ENCODE results near the gene RNF32.

Gene RNF32

GRCh38 chr7:156640257-156640948 lies at the start of gene RNF32:
Gene RNF32, plus strand, starts transcription at chr7:156640774. Its CDS starts 3,104 bp downstream, at chr7:156643878.
- H3K4me1 ChIP-seq = peaks cover 0 to 16% (median 10%) of the 10 kb centered on the region in 4 donors
- TF ChIP-seq, protein P1, sequence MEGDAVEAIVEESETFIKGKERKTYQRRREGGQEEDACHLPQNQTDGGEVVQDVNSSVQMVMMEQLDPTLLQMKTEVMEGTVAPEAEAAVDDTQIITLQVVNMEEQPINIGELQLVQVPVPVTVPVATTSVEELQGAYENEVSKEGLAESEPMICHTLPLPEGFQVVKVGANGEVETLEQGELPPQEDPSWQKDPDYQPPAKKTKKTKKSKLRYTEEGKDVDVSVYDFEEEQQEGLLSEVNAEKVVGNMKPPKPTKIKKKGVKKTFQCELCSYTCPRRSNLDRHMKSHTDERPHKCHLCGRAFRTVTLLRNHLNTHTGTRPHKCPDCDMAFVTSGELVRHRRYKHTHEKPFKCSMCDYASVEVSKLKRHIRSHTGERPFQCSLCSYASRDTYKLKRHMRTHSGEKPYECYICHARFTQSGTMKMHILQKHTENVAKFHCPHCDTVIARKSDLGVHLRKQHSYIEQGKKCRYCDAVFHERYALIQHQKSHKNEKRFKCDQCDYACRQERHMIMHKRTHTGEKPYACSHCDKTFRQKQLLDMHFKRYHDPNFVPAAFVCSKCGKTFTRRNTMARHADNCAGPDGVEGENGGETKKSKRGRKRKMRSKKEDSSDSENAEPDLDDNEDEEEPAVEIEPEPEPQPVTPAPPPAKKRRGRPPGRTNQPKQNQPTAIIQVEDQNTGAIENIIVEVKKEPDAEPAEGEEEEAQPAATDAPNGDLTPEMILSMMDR (IDR thresholded peaks at IDR 0.05) = no peak
- peak; percentile 76 to 89 for DNase-seq
- H3K36me3 ChIP-seq = no peaks in the 10 kb centered on the region
- peak within 1 kb of the TSS; percentile 36 to 41 for H3K27ac ChIP-seq
- peaks cover 0 to 11% (median 0%) of the 10 kb centered on the region in 3 donors for H3K9me3 ChIP-seq
- H3K27me3 ChIP-seq = peaks cover 0 to 14% of the 10 kb centered on the region in 2 donors
- H3K4me3 ChIP-seq = peak within 1 kb of the TSS; percentile 61 to 79
- intact Hi-C loops (cut with DNase I; ENCODE audit: low total_unique reads) = no loop called here

GRCh38 chr7:156592155-156592884 lies 48.3 kb upstream of the RNF32 start:
- no peak overlapping the region for H3K4me3 ChIP-seq
- no peak overlapping the region for H3K27ac ChIP-seq
- H3K36me3 ChIP-seq = peaks cover 0 to 3% (median 0%) of the 10 kb centered on the region in 3 donors
- H3K4me1 ChIP-seq = no peaks in the 10 kb centered on the region
- H3K9me3 ChIP-seq = peaks cover 0 to 15% (median 5%) of the 10 kb centered on the region in 3 donors
- intact Hi-C loops (cut with DNase I; ENCODE audit: low total_unique reads) = no loop called here
- H3K27me3 ChIP-seq = no peaks in the 10 kb centered on the region
- TF ChIP-seq, protein P1 (IDR thresholded peaks at IDR 0.05) = no peak
- no peak for DNase-seq

DNA sequence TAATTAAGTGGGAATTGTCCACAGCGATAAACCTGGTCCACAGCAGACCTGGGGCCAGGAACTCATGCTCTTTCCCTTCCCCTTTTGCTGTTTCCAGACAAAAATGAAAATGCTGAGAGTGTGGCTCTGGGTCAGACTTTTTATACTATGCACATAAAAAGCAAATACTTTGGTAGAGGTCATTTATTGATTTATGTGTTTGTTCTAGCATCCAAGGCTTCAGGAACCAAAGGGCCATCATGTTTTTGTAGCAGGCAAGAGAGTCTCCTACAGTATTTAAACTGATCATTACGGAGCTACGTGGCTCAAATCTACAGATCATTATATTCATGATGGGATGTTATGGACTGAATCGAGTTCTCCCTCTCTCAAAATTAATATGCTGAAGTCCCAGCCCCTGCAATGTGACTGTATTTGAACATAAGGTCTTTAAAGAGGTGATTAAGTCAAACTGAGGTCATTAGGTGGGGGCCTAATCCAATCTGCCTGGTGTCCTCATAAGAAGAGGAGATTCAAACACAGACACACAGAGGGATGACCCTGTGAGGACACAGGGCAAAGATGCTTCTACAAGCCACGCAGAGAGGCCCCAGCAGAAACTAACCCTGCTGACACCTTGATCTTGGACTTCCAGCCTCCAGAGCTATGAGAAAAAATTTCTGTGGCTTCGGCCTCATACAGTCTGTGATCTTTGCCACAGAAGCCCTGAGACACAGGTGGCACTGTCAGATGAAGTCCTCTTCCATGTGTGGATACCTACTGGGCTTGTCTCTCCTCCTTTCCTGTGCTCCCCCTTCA lies 46.1 kb upstream of the RNF32 start:
- Histone ChIP-seq H3K27me3 (no peaks in the 10 kb centered on the region), H3K36me3 (peaks cover 0 to 3% (median 0%) of the 10 kb centered on the region in 3 donors), H3K4me3 (no peak overlapping the region), H3K4me1 (no peaks in the 10 kb centered on the region), H3K9me3 (peaks cover 0 to 15% (median 5%) of the 10 kb centered on the region in 3 donors), H3K27ac (no peak overlapping the region)
- no peak for DNase-seq
- TF ChIP-seq, protein P1 (IDR thresholded peaks at IDR 0.05) = no peak
- intact Hi-C loops (cut with DNase I; ENCODE audit: low total_unique reads) = no loop called here

- DNase-seq = no peak
Measured at GRCh38 chr7:156600496-156600895, 40.1 kb upstream of the RNF32 start.

DNA sequence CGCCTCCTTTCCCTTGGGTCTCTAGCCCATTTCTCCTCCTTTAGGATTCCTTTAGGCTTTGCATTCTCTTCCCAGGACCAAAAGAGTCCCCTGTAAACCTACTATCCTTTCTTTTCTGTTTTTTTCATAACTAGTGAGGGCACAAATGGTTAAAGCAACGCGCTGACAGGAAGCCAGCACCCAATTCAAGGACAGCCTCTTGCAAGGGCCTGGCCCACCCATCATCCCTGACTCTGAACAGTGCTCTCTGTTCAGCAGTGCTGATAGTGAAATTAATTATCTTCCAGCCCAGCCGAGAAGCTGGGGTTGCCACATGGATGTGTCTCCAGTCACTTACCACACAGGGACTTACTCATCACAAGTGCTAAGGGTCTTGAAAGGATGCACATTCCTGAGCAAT lies 38.3 kb upstream of the RNF32 start:
- peaks cover 0 to 3% (median under 1%) of the 10 kb centered on the region in 4 donors for H3K4me1 ChIP-seq
- no peak for DNase-seq
- no peaks in the 10 kb centered on the region for H3K36me3 ChIP-seq
- intact Hi-C loops (cut with DNase I; ENCODE audit: low total_unique reads) = no loop called here
- H3K4me3 ChIP-seq = no peak overlapping the region
- TF ChIP-seq, protein P1 (IDR thresholded peaks at IDR 0.05) = no peak
- H3K27me3 ChIP-seq = peaks cover 0 to 22% of the 10 kb centered on the region in 2 donors
- H3K27ac ChIP-seq = no peak overlapping the region
- no peaks in the 10 kb centered on the region for H3K9me3 ChIP-seq

More at GRCh38 chr7:156600496-156600895, 40.1 kb upstream of the RNF32 start:
- no peak overlapping the region for H3K27ac ChIP-seq
- peaks cover 0 to 7% of the 10 kb centered on the region in 2 donors for H3K27me3 ChIP-seq
- H3K9me3 ChIP-seq = peaks cover 0 to under 1% (median 0%) of the 10 kb centered on the region in 3 donors
- no peak overlapping the region for H3K4me3 ChIP-seq
- intact Hi-C loops (cut with DNase I; ENCODE audit: low total_unique reads) = no loop called here
- no peaks in the 10 kb centered on the region for H3K36me3 ChIP-seq
- TF ChIP-seq, protein P1 (IDR thresholded peaks at IDR 0.05) = no peak
- no peaks in the 10 kb centered on the region for H3K4me1 ChIP-seq
